Transverse colon (tissue), 4 donors: ENCODE measurements around the gene BMERB1. TPM values are rescaled to one million over a fixed set of nuclear protein-coding genes. Genes with fewer than 3 reads are reported as not detected.

Experiments
- DNase-seq: peaks from one replicate; pipeline ENCODE4 v3.0.0-alpha.2; 2019
- H3K27ac ChIP-seq, 4 donors: fragments of 200-600 bp; sonication (generic); 2 replicates each; pipeline ENCODE4 v1.5.1; 2016 to 2018; ENCODE audit warnings: inconsistent platforms in 4 of 4
- H3K27me3 ChIP-seq: fragments of 200-600 bp; sonication (generic); 2 replicates; pipeline ENCODE4 v1.5.1; 2017; ENCODE audit warnings: inconsistent platforms
- H3K36me3 ChIP-seq, 4 donors: fragments of 200-600 bp; sonication (generic); 2 replicates each; pipeline ENCODE4 v1.5.1; 2017 to 2019; ENCODE audit warnings: inconsistent platforms in 4 of 4
- H3K4me1 ChIP-seq, 4 donors: fragments of 200-600 bp; sonication (generic); 2 replicates each; pipeline ENCODE4 v1.5.1; 2017 to 2020; ENCODE audit warnings: inconsistent platforms in 4 of 4
- H3K4me3 ChIP-seq, 4 donors: fragments of 200-600 bp; sonication (generic); 1 replicate in 1 of 4; 2 replicates in 3 of 4; pipeline versions ENCODE4 v1.5.1 to v1.6.1; 2017 to 2019; ENCODE audit warnings: inconsistent platforms in 4 of 4
- H3K9me3 ChIP-seq, 2 donors: fragments of 200-600 bp; sonication (generic); 2 replicates each; pipeline ENCODE4 v1.5.1; 2017 to 2019; ENCODE audit warnings: inconsistent platforms in 2 of 2
- CTCF ChIP-seq, 5 experiments: fragments of 200-600 bp in 3 of 5; fragments of 450-650 bp in 2 of 5; sonication (generic) in 3 of 5; IDR thresholded peaks; 1 replicate in 2 of 5; 2 replicates in 3 of 5; pipeline ENCODE4 v1.5.1; 2016 to 2017; ENCODE audit warnings: antibody characterized with exemption in 5 of 5, inconsistent platforms in 3 of 5, mild to moderate bottlenecking in 2 of 5, moderate library complexity in 1 of 5
- EP300 ChIP-seq: sonication (generic); formaldehyde crosslinking; IDR thresholded peaks from one replicate; pipeline ENCODE4 v1.6.1; 2017; ENCODE audit warnings: antibody characterized with exemption, low read depth
- POLR2A ChIP-seq: fragments of 450-650 bp; IDR thresholded peaks from one replicate; pipeline ENCODE4 v1.6.1; 2016; ENCODE audit warnings: antibody characterized with exemption, mild to moderate bottlenecking, moderate library complexity
- POLR2AphosphoS5 ChIP-seq, 3 donors: sonication (generic); formaldehyde crosslinking; IDR thresholded peaks; one replicate each; pipeline ENCODE4 v1.6.1; 2016; ENCODE audit warnings: antibody characterized with exemption in 3 of 3
- WGBS, 2 donors: methylation state at CpG; one replicate each; pipeline ENCODE4 v1.1.5; 2018; ENCODE audit warnings: low coverage in 1 of 2; 5-methylcytosine and 5-hydroxymethylcytosine counted together
- in situ Hi-C, 4 donors: fragments of 200-750 bp; cut with MboI; loops; one replicate each; pipeline versions ENCODE4 v1.15.0 to v1.15.1; 2017; ENCODE audit warnings: low sequenced_read_pairs in 3 of 4, low pct_ligation_motif_present in 1 of 4, low pct_unique_long_range_greater_than_20kb in 1 of 4
- intact Hi-C: fragments of 100-400 bp; cut with DNase I; formaldehyde crosslinking; loops from one replicate; pipeline ENCODE4 v1.15.1; 2023; ENCODE audit warnings: low total_unique reads
- total RNA-seq, 4 donors: library from RNA; depleted of rRNA; stranded (reverse); fragments of >200 nt; gene quantifications; one replicate each; pipeline ENCODE4 v1.1.0, GENCODE V29; 2016

Gene BMERB1
- total RNA-seq, 4 donors from 2014 or later: 8.6 to 65.1 (median 14.1) TPM

DNA sequence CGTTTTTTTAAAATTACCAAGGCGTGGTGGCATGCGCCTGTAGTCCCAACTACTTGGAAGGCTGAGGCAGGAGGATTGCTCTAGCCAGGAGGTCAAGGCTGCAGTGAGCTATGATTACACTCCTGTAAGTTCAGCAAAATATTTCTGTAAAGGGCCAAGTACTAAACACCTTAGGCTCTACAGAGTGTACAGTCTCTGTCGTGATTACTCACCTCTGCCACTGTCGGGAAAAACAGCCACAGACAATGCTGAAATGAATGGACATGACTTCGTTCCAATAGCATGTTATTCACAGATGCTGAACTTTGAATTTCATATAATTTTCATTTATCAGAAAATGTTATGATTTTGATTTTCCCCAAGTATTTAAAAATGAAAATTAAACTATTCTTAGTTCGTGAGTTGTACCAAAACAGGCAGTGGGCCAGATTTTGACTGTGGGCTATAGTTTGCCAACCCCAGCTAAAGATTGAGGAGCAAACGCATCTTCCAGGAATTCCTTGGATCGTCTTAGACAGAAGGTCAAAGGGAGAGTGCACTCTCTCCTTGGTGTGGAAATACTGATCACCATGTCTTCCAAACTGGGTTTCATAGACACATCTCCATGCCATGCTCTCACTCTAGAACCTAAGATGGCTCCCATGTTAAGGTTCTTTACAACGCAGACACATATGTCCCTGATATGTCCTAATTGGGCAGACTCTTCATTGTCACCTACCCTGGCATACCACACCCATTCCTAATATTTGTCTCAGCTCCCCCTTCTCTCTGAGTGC lies 119.1 kb downstream of the BMERB1 start:
- Histone ChIP-seq H3K4me3 (no peak overlapping the region), H3K36me3 (no peaks in the 10 kb centered on the region), H3K4me1 (peaks cover 0 to 3% (median 0%) of the 10 kb centered on the region in 4 donors), H3K27ac (no peak overlapping the region), H3K27me3 (no peaks in the 10 kb centered on the region), H3K9me3 (no peaks in the 10 kb centered on the region)
- TF ChIP-seq POLR2AphosphoS5 (IDR thresholded peaks at IDR 0.05) (no peak), CTCF (IDR thresholded peaks at IDR 0.05) (no peak), EP300 (no peak), POLR2A (no peak)
- no peak for DNase-seq
- intact Hi-C loops (no loop called here), in situ Hi-C loops (no loop called here)
- WGBS, 2 donors: 61 to 85% methylated on average over 6 to 10 of the region's 10 CpGs

DNA sequence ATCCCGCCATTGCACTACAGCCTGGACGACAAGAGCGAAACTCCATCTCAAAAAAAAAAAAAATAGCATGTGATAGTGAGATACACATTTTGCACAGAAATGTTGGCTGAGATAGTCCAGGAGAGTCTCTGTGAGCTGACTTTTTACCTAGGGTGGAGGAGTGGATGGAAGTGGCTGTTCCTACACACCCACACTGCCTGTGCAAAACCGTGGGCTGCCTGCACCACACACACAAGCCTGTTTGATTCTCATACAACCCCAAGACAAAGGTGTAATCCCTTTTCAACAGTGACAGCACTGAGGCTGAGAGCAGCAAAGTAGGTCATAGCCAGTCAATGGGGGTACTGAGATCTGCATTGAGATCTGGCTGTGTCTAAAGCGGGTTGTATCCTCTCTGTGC lies 121.7 kb downstream of the BMERB1 start:
- H3K4me3 ChIP-seq: no peak overlapping the region
- no peak for DNase-seq
- WGBS, 2 donors: 85 to 89% methylated on average over 2 to 5 of the region's 5 CpGs
- no peak for TF ChIP-seq POLR2A
- TF ChIP-seq EP300: no peak
- no peak for TF ChIP-seq POLR2AphosphoS5 (IDR thresholded peaks at IDR 0.05)
- TF ChIP-seq CTCF (IDR thresholded peaks at IDR 0.05): no peak
- no peak overlapping the region for H3K27ac ChIP-seq
- no peaks in the 10 kb centered on the region for H3K27me3 ChIP-seq
- H3K4me1 ChIP-seq: no peaks in the 10 kb centered on the region
- in situ Hi-C loops (no loop called here), intact Hi-C loops (no loop called here)
- no peaks in the 10 kb centered on the region for H3K9me3 ChIP-seq
- no peaks in the 10 kb centered on the region for H3K36me3 ChIP-seq

GRCh38 chr16:15557258-15557657 lies 122.9 kb downstream of the BMERB1 start:
- H3K27me3 ChIP-seq: no peaks in the 10 kb centered on the region
- no peaks in the 10 kb centered on the region for H3K9me3 ChIP-seq
- TF ChIP-seq POLR2A: no peak
- TF ChIP-seq POLR2AphosphoS5 (IDR thresholded peaks at IDR 0.05): no peak
- no peak for TF ChIP-seq CTCF (IDR thresholded peaks at IDR 0.05)
- TF ChIP-seq EP300: no peak
- no peaks in the 10 kb centered on the region for H3K36me3 ChIP-seq
- H3K4me3 ChIP-seq: no peak overlapping the region
- in situ Hi-C loops (no loop called here), intact Hi-C loops (no loop called here)
- 88% methylated on average over 6 of the region's 6 CpGs; no CpG with 5 or more reads in 1 of the 2 donors for WGBS, 2 donors
- no peak overlapping the region for H3K27ac ChIP-seq
- H3K4me1 ChIP-seq: no peaks in the 10 kb centered on the region
- no peak for DNase-seq

DNA sequence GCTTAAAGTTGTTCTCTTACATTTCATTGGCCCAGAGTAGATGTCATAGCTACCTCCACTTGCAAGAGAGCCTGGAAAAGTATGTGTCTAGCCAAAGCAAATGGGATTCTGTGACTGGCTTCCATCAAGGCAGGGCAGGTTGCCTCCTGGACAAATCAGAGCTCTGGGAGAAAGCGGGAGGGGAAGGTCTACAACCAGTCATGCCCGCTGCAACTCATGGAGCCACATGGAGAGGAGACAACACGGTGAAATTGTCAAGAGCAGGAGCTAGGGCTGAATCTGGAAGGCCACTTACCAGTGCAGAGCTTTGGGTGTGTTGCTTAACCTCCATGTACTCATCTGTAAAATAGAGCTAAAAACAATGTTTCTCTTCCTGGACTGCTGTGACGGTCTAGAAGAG lies 124.8 kb downstream of the BMERB1 start:
- Histone ChIP-seq H3K27me3 (no peaks in the 10 kb centered on the region), H3K4me3 (no peak overlapping the region), H3K36me3 (no peaks in the 10 kb centered on the region), H3K9me3 (no peaks in the 10 kb centered on the region), H3K27ac (no peak overlapping the region), H3K4me1 (peaks cover 0 to 5% (median 0%) of the 10 kb centered on the region in 4 donors)
- 87 to 100% methylated on average over 1 to 4 of the region's 4 CpGs for WGBS, 2 donors
- no peak for TF ChIP-seq POLR2A
- no peak for TF ChIP-seq EP300
- TF ChIP-seq POLR2AphosphoS5 (IDR thresholded peaks at IDR 0.05): no peak
- no peak for TF ChIP-seq CTCF (IDR thresholded peaks at IDR 0.05)
- intact Hi-C loops: no loop called here
- no peak for DNase-seq
- in situ Hi-C loops: no loop called here
